Coronary artery (tissue), 2 donors: ENCODE measurements around the gene PSMA2.

Experiments
- DNase-seq: peaks from one replicate; pipeline ENCODE4 v3.0.0-alpha.2; 2017; ENCODE audit warnings: low spot score
- H3K27ac ChIP-seq, 2 donors: fragments of 200-600 bp; sonication (generic); one replicate each; pipeline ENCODE4 v1.5.1; 2016 to 2019
- H3K4me3 ChIP-seq: fragments of 200-600 bp; sonication (generic); 2 replicates; pipeline ENCODE4 v1.5.1; 2016; ENCODE audit warnings: mild to moderate bottlenecking, moderate library complexity
- CTCF ChIP-seq: fragments of 200-600 bp; sonication (generic); IDR thresholded peaks from one replicate; pipeline ENCODE4 v1.5.1; 2019; ENCODE audit warnings: antibody characterized with exemption

PSMA2 gene

GRCh38 chr7:42869131-42870020 is 62.6 kb downstream of the PSMA2 start:
- no peak for DNase-seq
- TF ChIP-seq CTCF = no peak
- no peak overlapping the region for H3K27ac ChIP-seq
- no peak overlapping the region for H3K4me3 ChIP-seq

GRCh38 chr7:42868480-42868879 is 63.5 kb downstream of the PSMA2 start:
- no peak overlapping the region for H3K4me3 ChIP-seq
- DNase-seq = no peak
- H3K27ac ChIP-seq = no peak overlapping the region
- no peak for TF ChIP-seq CTCF
